IPS-18c (cell line): ENCODE data around the gene ZNF471.

Source experiments
- H3K4me3 ChIP-seq: 2 replicates; pipeline ENCODE4 v1.7.0; 2013; ENCODE audit warnings: low read depth, mild to moderate bottlenecking, low read length, moderate library complexity; ENCODE audit not compliant: insufficient read depth
- H3K9me3 ChIP-seq: one replicate; pipeline ENCODE4 v1.6.1; 2013; ENCODE audit warnings: mild to moderate bottlenecking, low read length, moderate library complexity; ENCODE audit not compliant: control insufficient read depth, insufficient read depth

Gene ZNF471

GRCh38 chr19:56507446-56508289 is at the start of gene ZNF471:
Gene ZNF471, plus strand, starts transcription at chr19:56507855. Its CDS starts 3,717 bp downstream, at chr19:56511572.
- no peaks in the 10 kb centered on the region for H3K9me3 ChIP-seq
- peak within 1 kb of the TSS; percentile 84 for H3K4me3 ChIP-seq

DNA sequence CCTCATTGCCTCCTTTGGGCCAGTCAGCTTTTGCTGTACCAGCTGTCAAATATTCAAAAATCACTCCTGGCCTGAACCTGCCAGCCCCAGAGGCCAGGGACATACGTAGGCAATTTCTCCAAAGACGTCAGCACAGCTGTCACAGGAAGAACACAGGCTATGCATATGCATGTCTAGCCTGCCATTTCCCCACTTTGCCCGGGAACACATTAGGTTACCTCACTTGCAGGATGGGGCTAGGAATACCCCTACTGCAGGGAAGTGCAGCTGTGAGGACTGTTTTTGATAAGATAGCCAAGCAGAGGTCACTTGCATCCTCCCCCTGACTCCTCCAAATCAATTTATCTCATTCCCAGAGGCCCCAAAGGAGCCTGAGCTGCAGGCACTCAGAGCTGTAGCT is 33.3 kb upstream of the ZNF471 start:
- Histone ChIP-seq H3K4me3 (no peak overlapping the region), H3K9me3 (no peaks in the 10 kb centered on the region)

GRCh38 chr19:56476093-56476492 is 31.6 kb upstream of the ZNF471 start:
- no peak overlapping the region; the same call in 1 of the 2 replicates for H3K4me3 ChIP-seq
- no peaks in the 10 kb centered on the region for H3K9me3 ChIP-seq

- peak within 1 kb of the TSS; percentile 96 for H3K4me3 ChIP-seq
- no peaks in the 10 kb centered on the region for H3K9me3 ChIP-seq
Measured at GRCh38 chr19:56476651-56477428, 30.8 kb upstream of the ZNF471 start, which contains the start of gene ZNF667. Gene ZNF667, minus strand, starts transcription at chr19:56477345. Its CDS starts 14,975 bp downstream, at chr19:56462370.

DNA sequence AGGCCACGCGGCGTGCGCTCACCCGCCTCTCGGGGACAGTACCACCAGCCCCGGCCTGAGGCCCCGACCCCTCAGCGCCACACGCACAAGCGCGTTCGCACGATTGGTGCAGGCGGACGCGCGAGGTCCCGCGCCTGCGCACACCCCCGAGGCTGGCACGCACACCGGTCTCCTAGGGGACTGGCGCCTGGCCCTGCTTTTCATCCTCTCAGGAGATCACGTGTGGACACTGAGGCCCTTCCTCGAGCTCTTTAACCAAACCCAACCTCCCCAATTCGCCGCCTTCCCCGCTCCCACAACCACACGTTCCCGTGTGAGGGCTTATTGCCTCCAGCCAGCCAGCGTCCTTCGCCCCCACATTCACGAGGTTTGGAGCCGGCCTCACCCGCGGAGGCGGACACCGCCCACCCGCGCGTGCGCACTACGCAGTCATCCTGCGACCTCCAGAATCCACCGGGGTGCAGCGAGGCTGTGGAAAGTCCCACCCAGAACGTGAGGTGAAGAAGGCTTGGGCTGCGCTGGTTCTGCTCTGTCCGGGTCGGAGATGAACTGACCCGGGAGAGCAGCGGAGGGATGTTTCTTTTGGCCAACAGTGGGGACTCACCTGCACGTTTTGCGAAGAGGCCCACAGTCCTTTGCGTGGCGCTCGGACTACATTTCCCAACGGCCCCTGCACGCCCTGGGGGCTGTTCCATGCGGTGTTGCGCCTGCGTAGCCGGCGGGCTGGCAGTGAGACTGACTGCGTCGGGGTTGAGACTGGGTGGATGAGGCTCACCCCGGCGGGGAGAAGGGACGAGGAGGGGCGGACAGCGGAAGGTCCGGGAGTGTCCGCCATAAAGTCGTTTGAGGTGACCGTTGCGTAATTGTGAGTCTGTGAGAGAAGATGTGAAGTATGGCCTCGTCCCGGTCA is 30.0 kb upstream of the ZNF471 start:
- Histone ChIP-seq H3K4me3 (peak overlapping the region; percentile 96), H3K9me3 (no peaks in the 10 kb centered on the region)

- Histone ChIP-seq H3K9me3 (peaks cover 2% of the 10 kb centered on the region), H3K4me3 (no peak overlapping the region)
Measured at GRCh38 chr19:56491399-56491798, 16.3 kb upstream of the ZNF471 start.

DNA sequence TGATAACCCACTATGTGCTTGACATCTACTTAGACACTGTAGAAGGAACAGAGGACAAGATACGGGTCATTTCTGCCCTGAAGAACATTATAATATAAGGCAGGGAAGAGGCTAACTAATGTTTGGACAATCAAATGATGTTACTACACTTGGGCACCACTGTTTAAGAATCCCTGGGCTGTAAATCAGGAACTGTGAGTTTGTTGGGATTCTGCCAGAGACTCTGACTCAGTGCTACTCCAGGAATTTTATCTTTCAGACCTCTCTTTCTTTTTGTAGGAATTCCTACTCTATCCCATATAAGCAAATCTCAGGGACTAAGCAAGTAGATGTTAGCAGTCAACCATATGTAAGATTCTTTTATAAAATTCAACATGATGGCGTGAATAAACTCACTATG is 3.1 kb upstream of the ZNF471 start:
- Histone ChIP-seq H3K9me3 (peaks cover 2% of the 10 kb centered on the region), H3K4me3 (no peak overlapping the region)

GRCh38 chr19:56508290-56508778 is 679 bp downstream of the ZNF471 start:
- Histone ChIP-seq H3K9me3 (no peaks in the 10 kb centered on the region), H3K4me3 (peak overlapping the region; percentile 84)

DNA sequence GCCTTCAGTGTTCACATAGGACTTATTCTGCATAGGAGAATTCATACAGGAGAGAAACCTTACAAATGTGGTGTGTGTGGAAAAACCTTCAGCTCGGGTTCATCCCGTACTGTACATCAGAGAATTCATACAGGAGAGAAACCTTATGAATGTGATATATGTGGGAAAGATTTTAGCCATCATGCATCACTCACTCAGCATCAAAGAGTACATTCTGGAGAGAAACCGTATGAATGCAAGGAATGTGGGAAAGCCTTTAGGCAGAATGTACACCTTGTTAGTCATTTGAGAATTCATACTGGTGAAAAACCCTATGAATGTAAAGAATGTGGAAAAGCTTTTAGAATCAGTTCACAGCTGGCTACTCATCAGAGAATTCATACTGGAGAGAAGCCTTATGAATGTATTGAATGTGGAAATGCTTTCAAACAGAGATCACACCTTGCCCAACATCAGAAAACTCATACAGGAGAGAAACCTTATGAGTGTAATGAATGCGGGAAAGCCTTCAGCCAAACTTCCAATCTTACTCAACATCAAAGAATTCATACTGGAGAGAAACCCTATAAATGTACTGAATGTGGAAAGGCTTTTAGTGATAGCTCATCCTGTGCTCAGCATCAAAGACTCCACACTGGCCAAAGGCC is 17.7 kb downstream of the ZNF471 start:
- peaks cover 21% of the 10 kb centered on the region for H3K9me3 ChIP-seq
- H3K4me3 ChIP-seq: no peak overlapping the region

GRCh38 chr19:56537442-56537841 is 29.8 kb downstream of the ZNF471 start:
- Histone ChIP-seq H3K4me3 (peak overlapping the region; percentile 86), H3K9me3 (peaks cover 9% of the 10 kb centered on the region)

DNA sequence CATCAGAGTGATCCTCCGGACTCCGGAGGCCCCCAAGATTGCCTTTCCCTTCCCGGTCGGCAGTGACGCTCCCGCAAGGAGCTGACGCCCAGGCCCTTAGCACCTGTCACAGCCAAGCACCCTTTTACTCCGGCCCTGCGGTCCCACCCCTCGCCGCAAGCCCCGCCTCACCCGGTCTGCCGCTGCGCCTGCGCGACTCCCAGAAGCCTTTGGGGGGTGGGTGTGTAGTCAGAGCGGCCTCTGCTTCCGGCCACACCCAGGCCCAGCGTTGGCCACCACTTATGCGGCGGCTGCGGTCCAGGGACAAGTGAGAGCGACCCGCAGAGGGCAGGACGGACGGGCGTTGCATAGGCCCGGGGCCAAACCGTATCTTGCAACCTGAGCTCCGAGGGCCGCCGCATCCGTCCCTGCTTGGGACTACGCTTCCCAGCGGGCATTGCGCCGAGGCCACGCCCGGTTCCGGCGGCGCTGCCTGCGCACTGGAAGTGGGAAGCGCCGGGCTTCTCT is 30.7 kb downstream of the ZNF471 start:
- peaks cover 9% of the 10 kb centered on the region for H3K9me3 ChIP-seq
- peak overlapping the region; percentile 86 for H3K4me3 ChIP-seq

GRCh38 chr19:56538761-56539263 is 31.2 kb downstream of the ZNF471 start, which contains the start of gene ZFP28:
Gene ZFP28, plus strand, starts transcription at chr19:56538948. Its CDS starts 71 bp downstream, at chr19:56539019.
- Histone ChIP-seq H3K9me3 (peaks cover 7% of the 10 kb centered on the region), H3K4me3 (peak within 1 kb of the TSS; percentile 86)

- H3K4me3 ChIP-seq: no peak overlapping the region
Measured at GRCh38 chr19:56543776-56544175, 36.1 kb downstream of the ZNF471 start.

DNA sequence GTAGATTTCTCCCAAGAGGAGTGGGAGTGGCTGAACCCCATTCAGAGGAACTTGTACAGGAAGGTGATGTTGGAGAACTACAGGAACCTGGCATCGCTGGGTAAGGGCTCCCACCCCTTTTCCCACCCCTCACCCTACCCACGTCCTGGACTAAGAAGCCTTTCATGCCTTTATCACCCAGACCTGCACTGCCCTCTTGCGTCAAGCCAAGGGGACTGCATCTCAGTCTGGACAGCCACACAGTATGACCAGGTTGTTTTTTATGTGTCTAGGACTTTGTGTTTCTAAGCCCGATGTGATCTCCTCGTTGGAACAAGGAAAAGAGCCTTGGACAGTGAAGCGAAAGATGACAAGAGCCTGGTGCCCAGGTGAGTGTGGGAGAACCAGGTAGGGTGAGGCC is 39.9 kb downstream of the ZNF471 start:
- H3K9me3 ChIP-seq: no peaks in the 10 kb centered on the region

More at GRCh38 chr19:56543776-56544175, 36.1 kb downstream of the ZNF471 start:
- H3K9me3 ChIP-seq: peaks cover 2% of the 10 kb centered on the region

GRCh38 chr19:56554272-56554869 is 46.7 kb downstream of the ZNF471 start:
- peaks cover 12% of the 10 kb centered on the region for H3K9me3 ChIP-seq

More for the DNA sequence above, 39.9 kb downstream of the ZNF471 start:
- no peak overlapping the region for H3K4me3 ChIP-seq

DNA sequence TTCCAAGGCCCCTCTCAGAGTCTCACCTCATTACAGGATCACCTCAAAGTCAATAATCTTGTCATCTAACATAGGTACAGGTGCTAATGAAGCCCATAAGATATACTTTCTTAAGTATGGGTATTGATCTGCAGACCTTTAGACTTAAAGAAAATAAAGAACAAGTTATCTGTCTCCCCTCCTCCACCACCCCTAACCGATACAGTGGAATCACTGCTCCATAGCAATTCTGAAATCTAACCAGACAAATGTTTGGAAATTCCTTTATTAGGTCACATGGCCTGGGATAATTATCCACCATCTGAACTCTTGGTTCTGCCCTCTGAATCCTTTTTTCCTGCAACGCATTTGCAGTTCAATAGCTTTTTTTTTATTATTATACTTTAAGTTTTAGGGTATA is 55.1 kb downstream of the ZNF471 start:
- Histone ChIP-seq H3K4me3 (no peak overlapping the region), H3K9me3 (peaks cover 12% of the 10 kb centered on the region)

More at GRCh38 chr19:56554272-56554869, 46.7 kb downstream of the ZNF471 start:
- H3K4me3 ChIP-seq: no peak overlapping the region
